OCI-LY7 (cell line): ENCODE results near the gene GSG1L2. TPM values are rescaled to one million over a fixed set of nuclear protein-coding genes. Genes with fewer than 3 reads are reported as not detected.
A peak's percentile ranks its signal among the peaks of the same experiment; 100 is the strongest.

ENCODE experiments used
- BruUV-seq: library from RNA; stranded (reverse); fragments of 400-500 nt; replicated peaks from 2 replicates; lab custom pipeline; 2021; lab: Mats Ljungman, UMichigan
- CTCF ChIA-PET: fragments of 300-600 bp; sonication (Branson Sonifier 250); formaldehyde crosslinking; loops from one replicate; lab custom pipeline; 2022; ENCODE audit warnings: antibody characterized with exemption; ENCODE audit not compliant: unreplicated experiment; lab: Charles Lee
- POLR2A ChIA-PET: fragments of 300-600 bp; sonication (Branson Sonifier 250); formaldehyde crosslinking; loops from one replicate; lab custom pipeline; 2022; ENCODE audit warnings: antibody characterized with exemption; lab: Charles Lee
- DNase-seq: peaks from one replicate; pipeline ENCODE4 v3.0.0-alpha.2; 2015; ENCODE audit warnings: low spot score
- H2AFZ ChIP-seq: fragments of 200-600 bp; sonication (generic), shearing (Covaris generic); 2 replicates; pipeline ENCODE4 v1.6.1; 2014; ENCODE audit warnings: mild to moderate bottlenecking, antibody characterized with exemption, low read length, moderate library complexity
- H3K27ac ChIP-seq: fragments of 200-600 bp; sonication (generic); 2 replicates; pipeline ENCODE4 v1.5.1; 2014; ENCODE audit warnings: mixed run types, low read depth, mild to moderate bottlenecking, moderate library complexity, low read length, inconsistent platforms; ENCODE audit not compliant: poor library complexity, severe bottlenecking
- H3K36me3 ChIP-seq: fragments of 200-600 bp; sonication (generic); 2 replicates; pipeline ENCODE4 v1.6.1; 2014; ENCODE audit warnings: mild to moderate bottlenecking, antibody characterized with exemption, low read length, moderate library complexity, mixed read lengths; ENCODE audit not compliant: insufficient read depth
- H3K4me1 ChIP-seq: fragments of 200-600 bp; sonication (generic); 2 replicates; pipeline ENCODE4 v1.5.1; 2014; ENCODE audit warnings: mild to moderate bottlenecking, low read length; ENCODE audit not compliant: insufficient read depth, poor library complexity, severe bottlenecking
- H3K4me2 ChIP-seq: fragments of 200-600 bp; sonication (generic); 2 replicates; pipeline ENCODE4 v1.6.1; 2014; ENCODE audit warnings: mild to moderate bottlenecking, low read length
- H3K4me3 ChIP-seq: fragments of 200-600 bp; sonication (generic); 2 replicates; pipeline ENCODE4 v1.5.1; 2014; ENCODE audit warnings: mild to moderate bottlenecking, low read depth, low read length; ENCODE audit not compliant: poor library complexity, severe bottlenecking
- H3K79me2 ChIP-seq: fragments of 200-600 bp; sonication (generic); 2 replicates; pipeline ENCODE4 v1.6.1; 2016; ENCODE audit warnings: low read depth, mild to moderate bottlenecking, low read length, moderate library complexity, mixed read lengths; ENCODE audit not compliant: insufficient read depth
- H3K9me2 ChIP-seq: fragments of 200-600 bp; sonication (generic); 2 replicates; pipeline ENCODE4 v1.6.1; 2016; ENCODE audit warnings: mild to moderate bottlenecking, low read length, mixed read lengths; ENCODE audit not compliant: insufficient read depth
- H3K9me3 ChIP-seq: fragments of 200-600 bp; sonication (generic); 2 replicates; pipeline ENCODE4 v1.6.1; 2014; ENCODE audit warnings: mild to moderate bottlenecking, mixed run types, low read length, mixed read lengths
- H4K20me1 ChIP-seq: fragments of 200-600 bp; sonication (generic); 2 replicates; pipeline ENCODE4 v1.6.1; 2014; ENCODE audit warnings: mild to moderate bottlenecking, antibody characterized with exemption, low read length, moderate library complexity, mixed read lengths; ENCODE audit not compliant: insufficient read depth
- EZH2phosphoT487 ChIP-seq: fragments of 200-600 bp; sonication (generic); IDR thresholded peaks from 2 replicates; pipeline ENCODE4 v1.6.1; 2018; ENCODE audit warnings: low read depth, borderline replicate concordance, mild to moderate bottlenecking, mixed run types, antibody characterized with exemption, low read length, moderate library complexity, mixed read lengths
- intact Hi-C: fragments of 100-400 bp; cut with micrococcal nuclease; formaldehyde crosslinking; loops from one replicate; pipeline ENCODE4 v1.10.0; 2022; ENCODE audit not compliant: unreplicated experiment
- total RNA-seq, 2 experiments: library from RNA; depleted of rRNA in 1 of 2; stranded (reverse); fragments of >200 nt in 1 of 2; shearing (Covaris generic) in 1 of 2; gene quantifications; 2 replicates each; pipeline ENCODE4 v1.2.3, GENCODE V29; 2014 to 2022
- TF ChIP-seq, protein P1 (sequence below): fragments of 200-600 bp; sonication (generic); conservative IDR thresholded peaks from 2 replicates; pipeline ENCODE4 v1.5.1; 2014; ENCODE audit warnings: mild to moderate bottlenecking, antibody characterized with exemption, low read length, moderate library complexity, mixed read lengths

GSG1L2 gene
- total RNA-seq, 2 experiments from 2014 or later = not detected

DNA sequence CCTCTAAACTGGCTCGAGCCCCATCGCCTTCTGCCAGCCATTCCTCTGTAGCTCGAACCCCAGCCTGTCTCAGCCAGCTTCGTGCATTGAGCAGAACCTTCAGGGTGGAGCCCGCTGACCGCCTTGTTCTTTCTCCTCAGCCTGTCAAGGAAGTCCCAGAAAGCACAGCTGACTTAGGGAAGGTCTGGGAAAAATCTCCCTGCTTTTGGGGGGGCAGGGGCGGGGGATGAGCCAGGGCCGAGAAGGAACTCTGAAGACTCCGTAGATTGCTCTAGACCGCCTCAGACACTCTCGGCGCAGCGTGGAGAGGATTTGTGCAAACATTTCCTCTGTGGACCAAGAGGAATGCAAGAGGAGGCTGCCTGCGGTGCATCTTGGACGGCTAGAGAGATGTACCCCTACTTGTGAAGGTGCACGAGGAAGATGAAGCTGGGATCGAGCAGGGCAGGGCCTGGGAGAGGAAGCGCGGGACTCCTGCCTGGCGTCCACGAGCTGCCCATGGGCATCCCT is 3.8 kb upstream of the GSG1L2 start, which contains the start of gene GLP2R:
TSS of gene GLP2R (plus strand) at position 284 of the 510 bp plus-strand sequence. CDS start at position 424, 140 bp downstream.
- DNase-seq = no peak
- Histone ChIP-seq H3K27ac (no peak within 1 kb of the TSS), H2AFZ (no peak within 1 kb of the TSS), H3K4me2 (no peak within 1 kb of the TSS), H3K9me3 (no peaks in the 10 kb centered on the region), H3K4me3 (no peak within 1 kb of the TSS), H3K4me1 (no peaks in the 10 kb centered on the region), H3K79me2 (no peaks in the 10 kb centered on the region), H3K9me2 (no peaks in the 10 kb centered on the region), H3K36me3 (no peaks in the 10 kb centered on the region), H4K20me1 (no peaks in the 10 kb centered on the region)
- intact Hi-C loops = no loop called here
- BruUV-seq = no TSS peak
- no peak for TF ChIP-seq EZH2phosphoT487
- TF ChIP-seq, protein P1, sequence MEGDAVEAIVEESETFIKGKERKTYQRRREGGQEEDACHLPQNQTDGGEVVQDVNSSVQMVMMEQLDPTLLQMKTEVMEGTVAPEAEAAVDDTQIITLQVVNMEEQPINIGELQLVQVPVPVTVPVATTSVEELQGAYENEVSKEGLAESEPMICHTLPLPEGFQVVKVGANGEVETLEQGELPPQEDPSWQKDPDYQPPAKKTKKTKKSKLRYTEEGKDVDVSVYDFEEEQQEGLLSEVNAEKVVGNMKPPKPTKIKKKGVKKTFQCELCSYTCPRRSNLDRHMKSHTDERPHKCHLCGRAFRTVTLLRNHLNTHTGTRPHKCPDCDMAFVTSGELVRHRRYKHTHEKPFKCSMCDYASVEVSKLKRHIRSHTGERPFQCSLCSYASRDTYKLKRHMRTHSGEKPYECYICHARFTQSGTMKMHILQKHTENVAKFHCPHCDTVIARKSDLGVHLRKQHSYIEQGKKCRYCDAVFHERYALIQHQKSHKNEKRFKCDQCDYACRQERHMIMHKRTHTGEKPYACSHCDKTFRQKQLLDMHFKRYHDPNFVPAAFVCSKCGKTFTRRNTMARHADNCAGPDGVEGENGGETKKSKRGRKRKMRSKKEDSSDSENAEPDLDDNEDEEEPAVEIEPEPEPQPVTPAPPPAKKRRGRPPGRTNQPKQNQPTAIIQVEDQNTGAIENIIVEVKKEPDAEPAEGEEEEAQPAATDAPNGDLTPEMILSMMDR = no peak
- POLR2A ChIA-PET = no interaction called here
- CTCF ChIA-PET = no interaction called here

DNA sequence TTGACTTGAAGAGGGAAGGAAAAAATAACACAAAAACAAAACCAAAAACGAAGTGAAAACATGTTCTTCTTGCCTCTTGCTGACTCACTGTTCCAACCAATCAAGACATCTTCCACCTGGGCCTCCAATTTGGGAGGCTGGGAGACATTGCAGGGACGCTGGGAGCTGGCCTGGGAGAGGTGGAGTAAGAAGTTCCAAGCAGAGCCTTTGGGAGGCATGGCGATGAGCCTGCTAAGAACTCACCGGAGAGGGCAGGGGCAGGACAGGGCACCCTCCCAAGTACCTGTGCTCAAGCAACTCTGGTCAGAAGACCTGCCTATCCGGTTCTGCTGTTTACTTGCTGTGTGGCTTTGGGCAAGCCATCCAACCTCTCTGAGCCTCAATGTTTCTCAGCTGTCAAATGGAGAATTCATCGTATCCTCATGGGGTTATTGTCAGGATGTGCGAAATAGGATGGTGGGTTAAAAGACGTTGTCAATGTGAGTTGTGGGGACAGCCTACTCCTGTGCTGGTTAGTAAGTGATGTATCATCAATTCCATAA is 3.0 kb upstream of the GSG1L2 start:
- H3K9me2 ChIP-seq = no peaks in the 10 kb centered on the region
- H3K9me3 ChIP-seq = no peaks in the 10 kb centered on the region
- CTCF ChIA-PET = no interaction called here
- H3K79me2 ChIP-seq = no peaks in the 10 kb centered on the region
- intact Hi-C loops = no loop called here
- POLR2A ChIA-PET = no interaction called here
- H3K4me1 ChIP-seq = no peaks in the 10 kb centered on the region
- BruUV-seq = no TSS peak
- no peak overlapping the region for H2AFZ ChIP-seq
- no peak overlapping the region for H3K27ac ChIP-seq
- no peak overlapping the region for H3K4me2 ChIP-seq
- H3K36me3 ChIP-seq = no peaks in the 10 kb centered on the region
- no peaks in the 10 kb centered on the region for H4K20me1 ChIP-seq
- no peak for TF ChIP-seq EZH2phosphoT487
- TF ChIP-seq, protein P1 = no peak
- no peak for DNase-seq
- no peak overlapping the region for H3K4me3 ChIP-seq

DNA sequence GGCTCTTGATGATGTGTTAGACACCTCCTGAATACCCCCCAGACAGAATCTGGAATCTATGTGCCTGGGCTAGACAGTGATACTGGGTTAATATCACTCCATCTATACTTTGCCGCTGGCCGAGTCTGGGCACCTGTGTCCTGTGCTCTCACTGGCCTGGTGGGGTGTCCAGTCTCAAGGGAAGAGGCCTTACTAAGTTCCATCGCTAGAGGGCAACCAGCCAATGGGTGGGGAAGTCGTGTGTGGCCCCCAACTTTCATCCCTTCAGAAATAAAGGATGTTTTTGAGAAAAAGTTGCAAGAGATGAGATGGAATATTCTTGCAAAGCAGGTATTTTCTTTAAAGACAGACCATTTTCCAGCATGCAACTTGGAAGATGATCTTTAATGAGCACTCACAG is 2.2 kb upstream of the GSG1L2 start:
- BruUV-seq = no TSS peak
- H2AFZ ChIP-seq = no peak overlapping the region
- no peaks in the 10 kb centered on the region for H3K36me3 ChIP-seq
- no peaks in the 10 kb centered on the region for H4K20me1 ChIP-seq
- no peaks in the 10 kb centered on the region for H3K9me3 ChIP-seq
- intact Hi-C loops = no loop called here
- H3K4me1 ChIP-seq = no peaks in the 10 kb centered on the region
- H3K79me2 ChIP-seq = no peaks in the 10 kb centered on the region
- no peak for DNase-seq
- no peak overlapping the region for H3K4me2 ChIP-seq
- no peaks in the 10 kb centered on the region for H3K9me2 ChIP-seq
- no peak for TF ChIP-seq EZH2phosphoT487
- TF ChIP-seq, protein P1 = peak; percentile 37; the same call in 1 of the 2 replicates
- no peak overlapping the region for H3K27ac ChIP-seq
- no peak overlapping the region for H3K4me3 ChIP-seq
- ChIA-PET CTCF (no interaction called here), POLR2A (no interaction called here)
